ENCODE measurements around the gene ZNF362.
"Not testable (repeated sequence)": the region's sequence is repeated elsewhere in the genome, so short reads cannot be mapped to it uniquely, and the experiment has no call there.

Gene ZNF362

DNA sequence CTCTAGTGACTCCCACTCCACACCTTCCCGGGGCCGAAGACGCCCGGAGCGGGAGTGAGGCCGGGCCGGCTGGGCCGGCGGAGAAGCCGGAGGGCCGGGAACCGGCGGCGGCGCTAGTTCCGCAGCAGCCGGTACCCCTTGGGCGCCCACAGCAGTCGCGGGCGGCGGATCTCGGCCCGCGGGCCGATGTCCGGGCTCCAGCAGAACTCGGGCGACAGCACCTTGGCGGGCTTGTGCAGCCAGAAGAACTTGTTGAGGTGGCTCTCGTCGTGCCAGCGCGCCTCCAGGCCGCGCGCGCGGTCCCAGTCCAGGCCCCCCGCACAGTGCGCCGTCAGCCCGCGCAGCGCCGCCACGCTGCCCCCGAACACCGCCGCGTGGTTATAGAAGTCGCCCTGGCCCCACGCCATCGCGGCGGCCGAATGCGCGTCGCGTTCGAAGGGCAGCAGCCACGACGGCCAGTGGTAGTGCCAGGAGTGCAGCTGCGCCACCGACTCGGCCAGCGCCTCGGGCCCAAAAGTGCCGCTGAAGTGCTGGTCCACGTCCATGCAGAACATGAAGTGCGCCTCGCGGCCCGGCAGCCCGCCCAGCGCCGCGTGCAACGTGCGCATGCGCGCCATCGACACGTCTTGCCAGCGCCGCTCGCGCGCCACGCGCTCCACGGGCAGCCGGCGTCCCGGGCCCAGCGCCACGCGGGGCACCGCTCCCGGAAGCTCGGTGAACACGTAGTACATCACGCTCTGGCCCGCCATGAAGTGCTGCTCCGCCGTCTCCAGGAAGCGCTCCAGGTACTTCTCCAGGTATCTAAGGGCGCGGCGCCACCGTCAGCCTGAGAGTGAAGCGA lies 50.6 kb downstream of the ZNF362 start:
- DNase-seq (ENCODE audit: low spot score) = no peak

- no peak for DNase-seq (ENCODE audit: low spot score)
Observed at GRCh38 chr1:33307494-33307864, 51.2 kb downstream of the ZNF362 start.

DNA sequence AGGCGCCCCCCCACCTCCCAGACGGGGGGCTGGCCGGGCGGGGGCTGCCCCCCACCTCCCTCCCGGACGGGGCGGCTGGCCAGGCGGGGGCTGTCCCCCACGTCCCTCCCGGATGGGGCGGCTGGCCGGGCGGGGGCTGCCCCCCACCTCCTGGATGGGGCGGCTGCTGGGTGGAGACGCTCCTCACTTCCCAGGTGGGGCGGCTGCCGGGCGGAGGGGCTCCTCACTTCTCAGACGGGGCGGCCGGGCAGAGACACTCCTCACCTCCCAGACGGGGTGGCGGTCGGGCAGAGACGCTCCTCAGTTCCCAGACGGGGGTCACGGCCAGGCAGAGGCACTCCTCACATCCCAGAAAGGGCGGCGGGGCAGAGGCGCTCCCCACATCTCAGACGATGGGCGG lies 53.1 kb downstream of the ZNF362 start:
- not testable (repeated sequence) for DNase-seq (ENCODE audit: low spot score)

DNA sequence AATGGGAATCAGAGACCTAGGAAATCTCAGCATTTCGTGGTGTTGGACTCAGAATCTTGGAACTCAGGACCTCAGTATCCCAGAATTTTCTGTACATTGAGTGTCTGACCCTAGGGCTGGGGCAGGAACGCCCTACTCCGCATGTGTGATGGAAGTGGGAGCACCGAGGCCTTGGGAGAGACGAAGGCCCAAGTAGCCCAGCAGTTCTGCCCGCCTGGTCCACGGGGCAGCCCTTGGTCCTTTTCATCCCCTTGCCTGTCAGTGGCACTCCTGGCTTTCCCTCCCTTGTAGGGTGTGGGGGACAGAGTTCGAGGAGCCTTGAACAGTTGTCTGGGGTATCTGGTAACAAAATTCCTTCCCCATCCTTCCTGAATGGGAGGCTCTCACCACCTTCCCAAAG lies 54.4 kb downstream of the ZNF362 start:
- no peak for DNase-seq (ENCODE audit: low spot score)

DNA sequence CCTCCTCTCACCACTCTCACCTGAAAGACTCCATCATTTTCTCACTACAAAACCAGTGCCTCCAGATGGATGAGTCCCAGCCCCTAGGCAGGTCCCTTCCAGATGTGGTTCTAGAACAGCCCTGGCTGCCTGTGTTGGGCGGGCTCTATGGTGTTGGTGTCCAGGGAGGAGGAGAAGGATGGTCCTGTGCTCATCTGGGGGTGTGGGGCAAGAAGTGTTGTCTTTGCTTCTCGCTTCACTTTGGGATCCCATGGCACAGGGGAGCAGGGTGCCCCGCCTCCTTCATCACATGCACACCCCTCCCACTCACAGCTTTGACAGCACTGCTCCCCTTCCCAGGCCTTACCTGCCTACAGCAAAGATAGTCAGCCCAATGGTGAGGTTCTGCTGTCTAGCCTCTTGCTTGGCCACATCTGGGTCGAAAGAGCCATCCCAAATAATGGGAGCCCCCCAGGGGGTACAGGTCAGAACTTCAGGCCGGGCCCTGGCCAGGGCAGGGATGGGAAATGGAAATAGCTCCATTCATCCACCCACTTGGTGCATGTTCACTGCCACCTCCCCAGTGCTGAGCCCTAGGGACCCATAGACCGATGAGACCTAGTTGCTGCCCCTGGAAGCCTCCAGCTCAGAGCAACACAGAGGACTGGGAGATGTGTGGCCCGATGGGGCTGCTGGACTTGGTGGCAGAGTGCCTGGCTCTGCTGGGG lies 55.6 kb downstream of the ZNF362 start:
- DNase-seq (ENCODE audit: low spot score) = no peak

GRCh38 chr1:33312413-33312749 lies 56.1 kb downstream of the ZNF362 start:
- DNase-seq (ENCODE audit: low spot score) = no peak

DNA sequence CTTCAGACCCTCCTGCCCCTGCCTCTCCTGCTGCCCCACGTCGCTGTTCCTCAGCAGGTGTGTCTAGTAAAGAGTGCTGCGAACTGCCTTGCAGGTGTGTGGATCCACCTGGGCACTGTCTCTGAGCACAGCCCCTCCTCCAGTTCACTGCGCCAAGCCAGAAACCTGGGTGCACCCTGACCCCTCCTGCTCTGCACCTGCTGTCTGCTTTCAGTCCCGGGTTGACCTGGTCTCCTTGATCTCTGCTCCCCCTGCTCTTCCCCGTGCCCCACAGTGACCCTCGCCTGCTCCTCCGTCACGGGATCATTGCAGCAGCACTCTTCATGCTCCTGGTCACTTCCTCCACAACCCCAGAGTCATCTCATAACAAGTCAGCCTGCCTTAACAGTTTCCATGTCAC lies 58.1 kb downstream of the ZNF362 start:
- no peak for DNase-seq (ENCODE audit: low spot score)

GRCh38 chr1:33316601-33317000 lies 60.3 kb downstream of the ZNF362 start:
- DNase-seq (ENCODE audit: low spot score) = no peak

- DNase-seq (ENCODE audit: low spot score) = no peak
Observed at GRCh38 chr1:33317354-33317753, 61.1 kb downstream of the ZNF362 start.

GRCh38 chr1:33317946-33318345 lies 61.7 kb downstream of the ZNF362 start:
- DNase-seq (ENCODE audit: low spot score) = no peak

GRCh38 chr1:33319186-33319948 lies 63.1 kb downstream of the ZNF362 start:
- no peak for DNase-seq (ENCODE audit: low spot score)

GRCh38 chr1:33319949-33320618 lies 63.8 kb downstream of the ZNF362 start:
- no peak for DNase-seq (ENCODE audit: low spot score)

DNA sequence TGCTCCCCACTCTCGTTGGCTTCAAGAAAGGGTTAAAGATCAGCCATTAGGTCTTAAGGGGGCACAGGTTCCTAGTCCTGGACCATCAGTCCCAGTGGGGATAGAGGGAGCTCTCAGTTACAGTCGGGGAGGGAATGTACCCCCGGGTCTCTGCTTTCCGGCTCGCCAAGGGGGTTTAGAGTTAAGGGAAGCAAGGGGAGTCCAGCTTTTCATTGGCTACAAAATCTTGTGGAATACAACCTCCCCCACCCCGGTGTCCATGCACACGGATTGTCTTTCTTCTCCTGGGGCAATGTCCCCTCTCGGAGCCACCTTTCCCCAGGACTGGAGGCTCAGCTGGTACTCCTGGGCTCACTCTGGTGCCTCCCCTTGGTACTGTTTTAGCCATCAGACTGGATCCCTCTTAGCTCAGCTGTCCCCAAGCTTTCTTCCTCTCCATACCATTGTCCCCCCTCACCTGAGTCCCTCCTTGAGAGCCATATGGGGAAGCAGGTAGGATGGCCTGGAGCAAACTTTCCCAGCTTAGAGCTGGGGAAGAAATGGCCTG lies 64.4 kb downstream of the ZNF362 start, which contains the start of gene A3GALT2:
Gene A3GALT2 (minus strand): TSS at position 480 of the 547 bp plus-strand sequence. CDS start 0 bp downstream, at position 480.
- no peak for DNase-seq (ENCODE audit: low spot score)

DNA sequence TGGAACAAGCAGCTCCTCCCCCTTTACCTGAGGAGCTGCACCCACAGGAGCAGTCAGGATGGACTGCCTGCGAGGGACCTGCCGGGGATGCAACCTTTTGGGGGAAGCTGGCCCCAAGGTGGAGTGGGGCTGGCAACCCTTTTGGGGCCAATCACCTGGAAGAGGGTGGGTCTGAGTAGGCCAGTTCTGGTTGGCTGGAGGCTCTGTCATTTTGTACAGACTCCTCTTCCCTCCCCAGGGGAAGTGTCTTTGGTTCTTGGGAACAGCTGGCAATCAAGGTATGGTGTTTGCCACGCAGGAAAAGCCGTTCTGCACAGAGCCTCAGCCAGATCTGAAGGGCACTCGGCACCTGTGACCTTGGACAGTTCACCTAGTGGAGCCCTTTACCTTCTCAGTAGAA lies 64.9 kb downstream of the ZNF362 start:
- DNase-seq (ENCODE audit: low spot score) = no peak

- DNase-seq (ENCODE audit: low spot score) = no peak
Observed at GRCh38 chr1:33322109-33322508, 65.8 kb downstream of the ZNF362 start.

DNA sequence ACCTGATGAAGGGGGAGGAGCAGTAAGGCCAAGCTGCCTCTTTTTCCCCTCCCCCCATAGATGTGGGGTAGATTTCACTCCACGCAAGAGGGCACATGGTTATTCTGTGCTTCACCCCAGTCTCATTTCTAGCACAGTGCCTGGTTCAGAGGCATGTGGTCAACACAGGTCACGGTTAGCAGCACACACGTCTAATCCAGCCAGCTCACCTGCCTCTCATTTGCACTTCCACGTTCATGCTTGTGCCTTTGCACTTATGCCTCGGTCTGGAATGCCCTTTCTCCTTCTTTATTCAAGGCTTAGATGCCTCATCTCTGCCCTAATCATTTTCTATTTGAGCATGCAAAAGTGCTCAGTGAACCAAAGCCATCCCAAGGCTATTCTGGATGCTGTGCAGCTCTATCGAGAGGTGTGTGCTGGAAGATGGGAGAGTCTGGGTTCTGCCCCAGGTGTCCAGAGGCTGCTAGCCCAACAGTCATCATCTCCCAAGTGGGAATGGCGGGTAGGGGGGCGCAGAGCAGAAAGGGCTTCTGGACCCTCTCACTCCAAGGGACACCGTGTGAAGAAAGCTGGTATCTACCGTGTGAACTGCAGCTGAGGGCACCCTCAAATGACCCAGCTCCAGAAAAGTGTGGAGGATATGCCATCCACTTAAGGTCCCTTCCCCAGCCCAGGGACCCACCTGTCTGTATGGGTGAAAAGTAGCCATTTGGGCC lies 66.7 kb downstream of the ZNF362 start:
- DNase-seq (ENCODE audit: low spot score) = no peak

DNA sequence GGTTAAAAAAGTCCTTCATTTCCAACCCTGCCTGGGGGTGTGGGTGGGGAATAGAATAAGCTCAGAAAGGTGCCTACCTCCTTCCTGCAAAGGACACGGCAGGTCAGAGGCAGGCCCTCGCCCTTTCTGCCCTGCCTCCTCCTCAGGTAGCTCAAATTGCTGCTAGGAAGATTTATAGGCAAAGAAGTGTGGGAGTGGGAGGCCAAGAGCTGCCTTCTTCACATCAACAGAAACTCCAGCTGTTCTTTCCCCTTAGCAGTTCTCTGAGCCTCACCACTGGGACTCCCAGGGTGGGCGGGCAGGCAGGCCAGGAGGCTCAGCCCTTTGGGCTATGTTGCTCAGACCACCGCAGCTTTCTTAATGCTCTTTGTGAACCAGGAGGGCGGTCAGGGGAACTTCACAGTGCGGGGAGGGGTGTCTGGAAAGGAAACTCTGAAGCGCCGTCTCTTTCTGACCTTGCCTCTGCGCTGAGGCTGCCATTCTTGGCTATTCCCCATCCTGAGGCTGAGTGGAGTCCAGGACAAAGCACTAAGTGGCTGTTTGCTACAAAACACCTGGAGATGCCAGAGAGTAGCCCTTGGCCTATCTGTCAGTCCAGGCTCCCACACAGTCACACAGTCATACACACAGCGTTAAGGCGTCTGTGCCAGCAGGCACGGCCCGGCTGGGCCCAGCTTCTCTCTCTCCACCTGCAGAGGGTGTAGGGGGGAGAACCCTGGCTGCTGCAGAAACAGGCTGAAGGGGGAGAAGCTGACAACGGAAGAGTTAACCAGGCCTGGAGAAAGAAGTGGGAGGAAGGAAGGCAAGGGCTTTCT lies 67.6 kb downstream of the ZNF362 start:
- DNase-seq (ENCODE audit: low spot score) = no peak

GRCh38 chr1:33324677-33325575 lies 68.6 kb downstream of the ZNF362 start:
- no peak for DNase-seq (ENCODE audit: low spot score)

GRCh38 chr1:33326785-33327184 lies 70.5 kb downstream of the ZNF362 start:
- no peak for DNase-seq (ENCODE audit: low spot score)

All from RKO (cell line).